ENCODE measurements around the gene NKD1.

NKD1 gene

DNA sequence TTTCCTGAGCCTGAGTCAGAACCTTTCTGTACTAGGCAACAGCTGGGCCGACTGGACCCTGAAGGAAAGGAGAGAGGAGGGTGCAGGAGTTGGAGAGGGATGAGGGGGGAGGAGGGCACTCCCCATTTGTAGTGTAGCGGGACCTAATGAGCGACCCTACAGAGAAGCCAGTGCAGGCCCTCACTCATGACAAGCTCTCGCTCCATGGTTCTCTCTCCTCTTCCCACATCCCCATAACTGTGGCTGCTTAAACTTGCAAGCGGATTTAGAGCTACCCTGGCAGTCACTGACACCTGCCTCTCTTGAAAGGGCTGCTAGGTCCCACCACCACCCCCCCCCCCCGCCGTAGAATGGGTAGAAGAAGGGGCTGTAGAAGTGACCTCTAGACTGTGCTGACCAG, 14.5 kb downstream of the NKD1 start:
- DNase-seq (ENCODE audit: low read depth, low spot score): no peak
- H3K4me3 ChIP-seq (ENCODE audit: low read depth, low read length): no peak overlapping the region
- TF ChIP-seq, protein P1, sequence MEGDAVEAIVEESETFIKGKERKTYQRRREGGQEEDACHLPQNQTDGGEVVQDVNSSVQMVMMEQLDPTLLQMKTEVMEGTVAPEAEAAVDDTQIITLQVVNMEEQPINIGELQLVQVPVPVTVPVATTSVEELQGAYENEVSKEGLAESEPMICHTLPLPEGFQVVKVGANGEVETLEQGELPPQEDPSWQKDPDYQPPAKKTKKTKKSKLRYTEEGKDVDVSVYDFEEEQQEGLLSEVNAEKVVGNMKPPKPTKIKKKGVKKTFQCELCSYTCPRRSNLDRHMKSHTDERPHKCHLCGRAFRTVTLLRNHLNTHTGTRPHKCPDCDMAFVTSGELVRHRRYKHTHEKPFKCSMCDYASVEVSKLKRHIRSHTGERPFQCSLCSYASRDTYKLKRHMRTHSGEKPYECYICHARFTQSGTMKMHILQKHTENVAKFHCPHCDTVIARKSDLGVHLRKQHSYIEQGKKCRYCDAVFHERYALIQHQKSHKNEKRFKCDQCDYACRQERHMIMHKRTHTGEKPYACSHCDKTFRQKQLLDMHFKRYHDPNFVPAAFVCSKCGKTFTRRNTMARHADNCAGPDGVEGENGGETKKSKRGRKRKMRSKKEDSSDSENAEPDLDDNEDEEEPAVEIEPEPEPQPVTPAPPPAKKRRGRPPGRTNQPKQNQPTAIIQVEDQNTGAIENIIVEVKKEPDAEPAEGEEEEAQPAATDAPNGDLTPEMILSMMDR (IDR thresholded peaks at IDR 0.05; ENCODE audit: low read depth, low read length): no peak
- in situ Hi-C loops (cut with HindIII; ENCODE audit: low sequenced_read_pairs): no loop called here

DNA sequence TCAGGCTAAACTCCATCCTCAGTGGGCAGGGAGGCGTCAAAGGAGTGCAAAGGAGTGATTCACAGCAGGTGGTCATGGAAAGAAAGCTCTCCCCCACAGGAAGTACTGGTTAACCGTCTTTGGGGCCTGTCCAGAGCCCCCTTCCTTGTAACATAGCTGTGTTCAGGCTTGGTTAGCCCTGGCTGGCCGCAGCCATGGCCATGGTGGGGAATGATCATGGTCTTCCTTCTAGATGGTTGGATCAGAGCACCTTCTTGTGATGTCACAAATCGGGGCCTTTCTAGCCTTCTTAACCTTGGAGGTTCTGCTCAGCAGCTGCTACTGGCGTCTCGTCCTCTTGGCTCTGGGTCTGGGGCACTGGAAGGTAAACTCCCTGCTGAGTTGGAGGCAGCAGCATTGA, 15.8 kb downstream of the NKD1 start:
- in situ Hi-C loops (cut with HindIII; ENCODE audit: low sequenced_read_pairs): no loop called here
- DNase-seq (ENCODE audit: low read depth, low spot score): no peak
- TF ChIP-seq, protein P1 (IDR thresholded peaks at IDR 0.05; ENCODE audit: low read depth, low read length): no peak
- no peak overlapping the region for H3K4me3 ChIP-seq (ENCODE audit: low read depth, low read length)

DNA sequence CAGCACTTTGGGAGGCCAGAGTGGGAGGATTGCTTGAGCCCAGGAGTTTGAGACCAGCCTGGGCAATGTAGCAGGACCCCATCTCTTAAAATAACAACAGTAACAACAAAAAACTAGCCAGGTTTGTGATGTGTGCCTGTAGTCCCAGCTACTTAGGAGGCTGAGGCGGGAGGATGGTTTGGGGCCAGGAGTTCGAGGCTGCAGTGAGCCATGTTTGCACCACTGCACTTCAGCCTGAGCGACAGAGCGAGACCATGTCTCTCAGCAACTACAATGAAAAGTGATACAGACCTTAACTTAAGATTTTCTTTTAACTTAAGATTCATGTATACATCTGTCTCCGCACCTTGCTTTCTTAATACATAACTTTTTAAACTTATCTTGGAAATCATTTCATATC, 17.2 kb downstream of the NKD1 start:
- in situ Hi-C loops (cut with HindIII; ENCODE audit: low sequenced_read_pairs): no loop called here
- no peak overlapping the region for H3K4me3 ChIP-seq (ENCODE audit: low read depth, low read length)
- DNase-seq (ENCODE audit: low read depth, low spot score): no peak
- TF ChIP-seq, protein P1 (IDR thresholded peaks at IDR 0.05; ENCODE audit: low read depth, low read length): no peak

- TF ChIP-seq, protein P1 (IDR thresholded peaks at IDR 0.05; ENCODE audit: low read depth, low read length): no peak
- in situ Hi-C loops (cut with HindIII; ENCODE audit: low sequenced_read_pairs): no loop called here
- H3K4me3 ChIP-seq (ENCODE audit: low read depth, low read length): no peak overlapping the region
- DNase-seq (ENCODE audit: low read depth, low spot score): no peak
These were observed 18.1 kb downstream of the NKD1 start for GRCh38 chr16:50566014-50566962.

DNA sequence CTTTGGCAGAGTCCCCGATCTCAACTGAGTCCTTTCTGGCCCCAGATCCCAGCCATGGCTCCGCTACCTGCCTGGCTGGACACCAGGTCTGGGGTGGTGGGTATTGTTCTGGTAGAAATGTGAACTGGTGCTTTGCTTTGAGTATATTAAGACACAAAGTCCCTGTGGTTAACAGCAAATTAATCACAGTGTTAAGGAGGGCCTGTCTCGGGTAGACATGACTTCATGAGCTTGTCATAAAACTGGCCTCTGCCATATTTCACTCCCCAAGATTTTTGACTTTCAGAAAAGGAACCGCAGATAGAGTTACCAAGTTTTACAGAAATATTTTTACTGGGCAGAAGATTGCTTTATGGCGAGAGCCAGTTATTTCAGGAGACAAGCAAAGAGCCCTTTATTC, 19.5 kb downstream of the NKD1 start:
- no peak for DNase-seq (ENCODE audit: low read depth, low spot score)

GRCh38 chr16:50568187-50568815, 20.1 kb downstream of the NKD1 start:
- TF ChIP-seq, protein P1 (IDR thresholded peaks at IDR 0.05; ENCODE audit: low read depth, low read length): no peak
- no peak overlapping the region for H3K4me3 ChIP-seq (ENCODE audit: low read depth, low read length)
- in situ Hi-C loops (cut with HindIII; ENCODE audit: low sequenced_read_pairs): no loop called here
- DNase-seq (ENCODE audit: low read depth, low spot score): no peak

More for the DNA sequence above, 19.5 kb downstream of the NKD1 start:
- TF ChIP-seq, protein P1 (IDR thresholded peaks at IDR 0.05; ENCODE audit: low read depth, low read length): no peak
- H3K4me3 ChIP-seq (ENCODE audit: low read depth, low read length): no peak overlapping the region
- in situ Hi-C loops (cut with HindIII; ENCODE audit: low sequenced_read_pairs): no loop called here

Data from astrocyte of the spinal cord (primary cell).